GM21381 (cell line): ENCODE results near the gene CA5B.
A peak's percentile ranks its signal among the peaks of the same experiment; 100 is the strongest.
"Not testable (repeated sequence)": the region's sequence is repeated elsewhere in the genome, so short reads cannot be mapped to it uniquely, and the experiment has no call there.

ENCODE experiments used
- ATAC-seq: cut with Tn5 transposase; IDR thresholded peaks from one replicate; pipeline ENCODE4 v1.9.1; 2021; ENCODE audit warnings: mild to moderate bottlenecking, moderate library complexity; ENCODE audit not compliant: unreplicated experiment

CA5B gene

GRCh38 chrX:15737959-15738902, at the start of gene CA5B:
Gene CA5B (plus strand): TSS chrX:15738270. CDS start chrX:15750024, 11,754 bp downstream.
- ATAC-seq = peak; percentile 89

- ATAC-seq = no peak
These were observed 43.1 kb upstream of the CA5B start for GRCh38 chrX:15694941-15695451.

- ATAC-seq = no peak
These were observed 41.6 kb upstream of the CA5B start for GRCh38 chrX:15696516-15696915.

GRCh38 chrX:15702488-15703371, 35.3 kb upstream of the CA5B start:
- no peak for ATAC-seq

- not testable (repeated sequence) for ATAC-seq
These were observed 34.3 kb upstream of the CA5B start for GRCh38 chrX:15703809-15704208.

- not testable (repeated sequence) for ATAC-seq
These were observed 33.8 kb upstream of the CA5B start for GRCh38 chrX:15704273-15704672.

- ATAC-seq = no peak
These were observed 23.5 kb upstream of the CA5B start for GRCh38 chrX:15714529-15714928.

GRCh38 chrX:15718283-15718970, 19.6 kb upstream of the CA5B start:
- ATAC-seq = no peak

GRCh38 chrX:15719324-15719968, 18.6 kb upstream of the CA5B start:
- ATAC-seq = no peak

GRCh38 chrX:15721911-15722310, 16.2 kb upstream of the CA5B start:
- ATAC-seq = no peak

GRCh38 chrX:15723887-15724517, 14.1 kb upstream of the CA5B start:
- ATAC-seq = no peak

- ATAC-seq = no peak
These were observed 13.2 kb upstream of the CA5B start for GRCh38 chrX:15724911-15725310.

GRCh38 chrX:15731368-15731767, 6.7 kb upstream of the CA5B start:
- ATAC-seq = not testable (repeated sequence)

GRCh38 chrX:15737190-15737958, 696 bp upstream of the CA5B start:
- peak; percentile 3 for ATAC-seq

GRCh38 chrX:15739886-15740285, 1.8 kb downstream of the CA5B start:
- ATAC-seq = no peak

GRCh38 chrX:15744181-15744867, 6.3 kb downstream of the CA5B start:
- no peak for ATAC-seq

- ATAC-seq = no peak
These were observed 7.1 kb downstream of the CA5B start for GRCh38 chrX:15745179-15745578.

- not testable (repeated sequence) for ATAC-seq
These were observed 8.6 kb downstream of the CA5B start for GRCh38 chrX:15746651-15747050.
